Measurements from ENCODE around the gene AQR. TPM values are rescaled to one million over a fixed set of nuclear protein-coding genes. Genes with fewer than 3 reads are reported as not detected.

The AQR gene
- polyA plus RNA-seq, 1 experiment, result 15.3 TPM

DNA sequence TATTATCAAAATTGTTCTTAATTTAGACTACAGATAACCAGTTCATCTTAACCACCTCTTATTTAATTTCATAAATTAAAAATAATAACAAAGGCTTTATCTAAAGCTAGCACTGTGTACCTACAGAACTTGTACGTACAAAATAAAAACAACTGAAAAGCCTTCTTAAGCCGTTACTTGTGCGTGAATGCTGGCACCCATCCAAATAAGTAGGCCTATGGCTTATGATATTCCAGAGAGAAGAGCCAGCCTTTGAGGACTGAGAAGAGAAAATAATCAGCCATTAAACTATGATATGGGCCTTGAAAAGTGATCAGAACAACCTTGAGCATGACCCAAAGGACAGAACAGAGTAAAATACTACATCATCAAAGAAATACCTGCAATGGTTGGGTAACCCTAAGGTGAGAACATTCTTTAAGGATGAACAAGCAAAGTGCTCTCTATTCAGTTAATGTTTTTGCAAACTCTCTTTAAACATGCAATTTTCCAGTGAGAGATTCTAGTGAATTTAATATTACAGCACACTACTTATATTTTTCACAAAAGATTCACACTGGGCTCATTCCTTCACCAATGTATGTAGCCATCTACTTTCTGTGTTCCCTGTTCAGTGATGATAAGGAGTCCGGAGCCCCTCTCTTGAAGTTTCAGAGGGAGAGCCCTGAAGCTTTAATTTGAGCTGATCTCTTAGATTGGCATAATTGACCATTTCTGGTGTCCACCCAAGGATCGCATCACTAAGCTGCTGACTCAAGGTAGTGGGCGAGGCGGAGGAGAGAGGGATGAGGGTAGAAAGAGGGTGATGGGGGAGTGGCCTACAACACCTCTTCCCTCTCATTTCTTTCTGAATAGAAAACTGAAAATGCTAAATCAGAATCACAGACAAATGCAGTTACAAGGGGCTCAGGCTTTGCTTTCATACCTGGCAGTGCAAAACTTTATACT, 166.5 kb downstream of the AQR start:
- TF ChIP-seq, protein P1, sequence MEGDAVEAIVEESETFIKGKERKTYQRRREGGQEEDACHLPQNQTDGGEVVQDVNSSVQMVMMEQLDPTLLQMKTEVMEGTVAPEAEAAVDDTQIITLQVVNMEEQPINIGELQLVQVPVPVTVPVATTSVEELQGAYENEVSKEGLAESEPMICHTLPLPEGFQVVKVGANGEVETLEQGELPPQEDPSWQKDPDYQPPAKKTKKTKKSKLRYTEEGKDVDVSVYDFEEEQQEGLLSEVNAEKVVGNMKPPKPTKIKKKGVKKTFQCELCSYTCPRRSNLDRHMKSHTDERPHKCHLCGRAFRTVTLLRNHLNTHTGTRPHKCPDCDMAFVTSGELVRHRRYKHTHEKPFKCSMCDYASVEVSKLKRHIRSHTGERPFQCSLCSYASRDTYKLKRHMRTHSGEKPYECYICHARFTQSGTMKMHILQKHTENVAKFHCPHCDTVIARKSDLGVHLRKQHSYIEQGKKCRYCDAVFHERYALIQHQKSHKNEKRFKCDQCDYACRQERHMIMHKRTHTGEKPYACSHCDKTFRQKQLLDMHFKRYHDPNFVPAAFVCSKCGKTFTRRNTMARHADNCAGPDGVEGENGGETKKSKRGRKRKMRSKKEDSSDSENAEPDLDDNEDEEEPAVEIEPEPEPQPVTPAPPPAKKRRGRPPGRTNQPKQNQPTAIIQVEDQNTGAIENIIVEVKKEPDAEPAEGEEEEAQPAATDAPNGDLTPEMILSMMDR (IDR thresholded peaks at IDR 0.05; ENCODE audit: insufficient read depth, low read depth, low read length), result no peak
- ChIA-PET POLR2A (no interaction called here), CTCF (no interaction called here)
- no peaks in the 10 kb centered on the region for H3K36me3 ChIP-seq (ENCODE audit: control insufficient read depth, insufficient read depth, low read length)
- H3K4me3 ChIP-seq (ENCODE audit: low read depth, low read length), result no peak overlapping the region
- DNase-seq (ENCODE audit: low read depth), result no peak
- no peaks in the 10 kb centered on the region for H3K27me3 ChIP-seq (ENCODE audit: control insufficient read depth, insufficient read depth, low read length)

DNA sequence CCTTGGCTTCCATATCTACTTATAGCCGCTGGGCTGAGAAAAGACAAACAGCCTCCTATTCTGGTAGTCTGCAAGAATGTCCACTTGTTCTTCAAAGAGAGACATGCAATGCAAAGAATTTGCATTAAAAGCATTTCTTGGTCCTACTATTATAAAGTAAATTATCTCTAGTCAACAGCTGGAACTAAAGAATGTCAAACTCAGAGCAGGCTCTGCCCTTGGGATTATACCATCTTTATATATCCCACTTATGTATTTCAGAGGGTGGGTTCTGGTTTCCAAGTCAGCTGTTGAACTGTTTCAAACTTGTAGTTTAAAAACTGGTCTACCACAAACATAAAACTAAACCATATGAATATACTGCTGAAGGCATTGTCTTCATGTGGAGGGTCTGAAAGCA, 167.2 kb downstream of the AQR start:
- ChIA-PET CTCF (no interaction called here), POLR2A (no interaction called here)
- no peak for DNase-seq (ENCODE audit: low read depth)
- Histone ChIP-seq H3K4me3 (ENCODE audit: low read depth, low read length) (no peak overlapping the region), H3K27me3 (ENCODE audit: control insufficient read depth, insufficient read depth, low read length) (no peaks in the 10 kb centered on the region), H3K36me3 (ENCODE audit: control insufficient read depth, insufficient read depth, low read length) (no peaks in the 10 kb centered on the region)
- TF ChIP-seq, protein P1 (IDR thresholded peaks at IDR 0.05; ENCODE audit: insufficient read depth, low read depth, low read length), result no peak

Other genes starting within 250 kb of the AQR start
- gene GJD2, start 214.7 kb downstream of the AQR start, polyA plus RNA-seq (2011; rRNA removed), result not detected in 2 replicates
- gene ACTC1, start 174.2 kb downstream of the AQR start, polyA plus RNA-seq (2011; rRNA removed), result 7.6 and 15.2 TPM in 2 replicates
- 8.6 and 16.0 TPM in 2 replicates for gene ZNF770, start 18.5 kb upstream of the AQR start, polyA plus RNA-seq (2011; rRNA removed)
- not detected in 2 replicates for gene NANOGP8, start 115.6 kb upstream of the AQR start, polyA plus RNA-seq (2011; rRNA removed)